GM23338 (cell line): ENCODE measurements around the gene LEAP2.

Experiments used
- CREB1 ChIP-seq: fragments of 250-450 bp; sonication (Bioruptor Pico); IDR thresholded peaks from 2 replicates; pipeline ENCODE4 v1.5.0; 2020; ENCODE audit warnings: low read depth, mild to moderate bottlenecking, moderate library complexity
- EZH2 ChIP-seq: fragments of 200-600 bp; sonication (generic); IDR thresholded peaks from one replicate; pipeline ENCODE4 v1.8.0; 2017; ENCODE audit warnings: antibody characterized with exemption, mild to moderate bottlenecking, low read depth; ENCODE audit not compliant: unreplicated experiment
- EZH2phosphoT487 ChIP-seq: fragments of 200-600 bp; sonication (generic); IDR thresholded peaks from one replicate; pipeline ENCODE4 v1.8.1; 2018; ENCODE audit warnings: antibody characterized with exemption; ENCODE audit not compliant: unreplicated experiment
- NANOG ChIP-seq: IDR thresholded peaks from 2 replicates; pipeline ENCODE4 v1.6.1; 2016; ENCODE audit warnings: antibody characterized with exemption, borderline replicate concordance
- POLR2AphosphoS5 ChIP-seq: IDR thresholded peaks from 2 replicates; pipeline ENCODE4 v1.6.1; 2016; ENCODE audit warnings: antibody characterized with exemption, low read depth
- REST ChIP-seq: IDR thresholded peaks from one replicate; pipeline ENCODE4 v1.6.1; 2018; ENCODE audit warnings: antibody characterized with exemption; ENCODE audit not compliant: unreplicated experiment
- TF ChIP-seq, protein P1 (sequence below), 2 experiments: fragments of 200-600 bp in 1 of 2; sonication (generic) in 1 of 2; conservative IDR thresholded peaks; 2 replicates each; pipeline versions ENCODE4 v1.5.1 to v1.6.1; 2016 to 2017; ENCODE audit warnings: antibody characterized with exemption in 2 of 2, low read depth in 2 of 2, mild to moderate bottlenecking in 2 of 2, moderate library complexity in 1 of 2
- TF ChIP-seq, protein P2 (sequence below): IDR thresholded peaks from 2 replicates; pipeline ENCODE4 v1.6.1; 2016; ENCODE audit warnings: antibody characterized with exemption

GRCh38 chr5:132884548-132884947, 11.1 kb downstream of the LEAP2 start:
- TF ChIP-seq, protein P1, sequence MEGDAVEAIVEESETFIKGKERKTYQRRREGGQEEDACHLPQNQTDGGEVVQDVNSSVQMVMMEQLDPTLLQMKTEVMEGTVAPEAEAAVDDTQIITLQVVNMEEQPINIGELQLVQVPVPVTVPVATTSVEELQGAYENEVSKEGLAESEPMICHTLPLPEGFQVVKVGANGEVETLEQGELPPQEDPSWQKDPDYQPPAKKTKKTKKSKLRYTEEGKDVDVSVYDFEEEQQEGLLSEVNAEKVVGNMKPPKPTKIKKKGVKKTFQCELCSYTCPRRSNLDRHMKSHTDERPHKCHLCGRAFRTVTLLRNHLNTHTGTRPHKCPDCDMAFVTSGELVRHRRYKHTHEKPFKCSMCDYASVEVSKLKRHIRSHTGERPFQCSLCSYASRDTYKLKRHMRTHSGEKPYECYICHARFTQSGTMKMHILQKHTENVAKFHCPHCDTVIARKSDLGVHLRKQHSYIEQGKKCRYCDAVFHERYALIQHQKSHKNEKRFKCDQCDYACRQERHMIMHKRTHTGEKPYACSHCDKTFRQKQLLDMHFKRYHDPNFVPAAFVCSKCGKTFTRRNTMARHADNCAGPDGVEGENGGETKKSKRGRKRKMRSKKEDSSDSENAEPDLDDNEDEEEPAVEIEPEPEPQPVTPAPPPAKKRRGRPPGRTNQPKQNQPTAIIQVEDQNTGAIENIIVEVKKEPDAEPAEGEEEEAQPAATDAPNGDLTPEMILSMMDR (conservative IDR thresholded peaks at IDR 0.05; ENCODE audit: low read depth in 2 of 2): no peak
- TF ChIP-seq REST (no peak), POLR2AphosphoS5 (no peak), EZH2phosphoT487 (no peak), NANOG (no peak), EZH2 (no peak), CREB1 (no peak)
- TF ChIP-seq, protein P2, sequence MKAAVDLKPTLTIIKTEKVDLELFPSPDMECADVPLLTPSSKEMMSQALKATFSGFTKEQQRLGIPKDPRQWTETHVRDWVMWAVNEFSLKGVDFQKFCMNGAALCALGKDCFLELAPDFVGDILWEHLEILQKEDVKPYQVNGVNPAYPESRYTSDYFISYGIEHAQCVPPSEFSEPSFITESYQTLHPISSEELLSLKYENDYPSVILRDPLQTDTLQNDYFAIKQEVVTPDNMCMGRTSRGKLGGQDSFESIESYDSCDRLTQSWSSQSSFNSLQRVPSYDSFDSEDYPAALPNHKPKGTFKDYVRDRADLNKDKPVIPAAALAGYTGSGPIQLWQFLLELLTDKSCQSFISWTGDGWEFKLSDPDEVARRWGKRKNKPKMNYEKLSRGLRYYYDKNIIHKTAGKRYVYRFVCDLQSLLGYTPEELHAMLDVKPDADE: no peak
